NCI-H2029 (cell line): ENCODE results near the gene P3H4.

Experiments used
- DNase-seq: peaks from one replicate; lab custom pipeline; 2025; lab: John Stamatoyannopoulos, UW

P3H4 gene

DNA sequence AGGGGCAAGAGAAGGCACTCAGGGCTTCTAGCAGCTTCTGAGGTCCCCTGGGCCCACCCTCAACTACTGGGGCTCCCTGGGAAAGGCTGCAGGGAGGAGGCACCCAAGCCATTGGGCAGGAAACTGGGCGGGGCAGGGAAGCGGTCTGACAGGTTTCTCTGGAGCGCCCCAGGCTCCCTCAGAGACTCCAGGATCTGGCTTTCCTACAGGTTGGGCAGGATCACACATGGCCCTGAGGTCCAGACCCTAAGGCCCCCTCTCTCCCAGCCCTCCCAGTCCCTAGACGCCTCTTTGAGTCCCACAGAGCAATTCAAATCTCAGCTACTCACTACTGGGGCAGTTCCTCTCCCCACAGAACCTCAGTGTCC, 39.5 kb downstream of the P3H4 start:
- no peak for DNase-seq

DNA sequence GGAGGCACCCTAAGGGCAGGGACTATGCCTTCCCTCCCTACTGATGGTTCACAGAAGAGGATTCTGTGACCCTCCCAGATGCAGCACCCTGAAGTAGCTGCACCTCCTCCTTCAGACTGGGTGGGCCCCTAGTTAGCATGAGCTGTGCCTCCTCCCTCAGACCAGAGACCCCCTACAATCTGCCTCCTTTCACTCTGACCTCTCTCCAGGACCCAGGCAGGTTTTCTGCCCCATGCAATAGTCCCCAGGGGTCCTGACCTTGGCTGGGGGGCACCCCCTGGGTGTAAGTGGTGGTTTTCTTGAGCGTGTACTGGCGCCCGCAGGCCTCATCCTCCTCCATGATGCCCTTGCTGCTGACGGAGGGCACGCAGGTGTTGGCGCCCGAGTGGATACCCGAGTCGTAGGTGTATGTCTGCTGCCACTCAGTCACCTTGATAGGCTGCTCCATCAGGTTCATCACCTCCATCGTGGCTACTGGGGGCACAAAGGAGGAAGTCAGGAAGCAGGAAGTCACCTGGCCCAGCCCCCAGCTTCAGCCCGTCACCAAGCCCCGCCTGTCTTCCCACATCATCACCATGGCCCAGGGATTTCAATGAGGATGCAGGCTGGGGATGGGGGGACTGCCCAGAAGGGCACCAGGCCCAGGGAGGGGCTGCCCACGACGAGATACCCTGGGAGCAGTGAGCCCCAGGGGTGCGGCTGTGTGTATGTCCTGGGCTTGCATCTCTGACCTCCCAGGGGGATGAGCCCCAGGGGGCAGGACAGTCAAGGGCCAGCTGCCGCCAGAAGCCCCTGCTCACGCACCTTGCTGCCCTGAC, 40.2 kb downstream of the P3H4 start:
- DNase-seq: no peak

DNA sequence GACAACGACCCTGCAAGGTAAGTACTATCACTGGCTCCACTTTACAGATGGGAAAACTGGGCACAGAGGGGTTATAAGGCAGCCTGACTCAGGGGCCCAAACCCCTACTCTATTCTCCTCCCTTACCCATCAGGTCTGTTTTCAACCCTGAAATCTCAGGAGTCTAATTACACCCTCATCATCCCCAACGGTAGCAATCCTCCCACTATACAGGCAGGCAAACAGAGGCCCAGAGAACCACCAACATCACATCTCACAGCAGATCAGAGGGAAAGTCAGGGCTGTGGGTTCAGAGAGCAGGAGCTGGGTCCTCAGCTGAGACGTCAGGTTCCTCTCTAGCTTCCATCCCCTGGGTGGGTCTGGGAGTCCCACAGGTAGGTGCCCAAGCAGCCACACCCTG, 41.8 kb downstream of the P3H4 start:
- DNase-seq: no peak

DNA sequence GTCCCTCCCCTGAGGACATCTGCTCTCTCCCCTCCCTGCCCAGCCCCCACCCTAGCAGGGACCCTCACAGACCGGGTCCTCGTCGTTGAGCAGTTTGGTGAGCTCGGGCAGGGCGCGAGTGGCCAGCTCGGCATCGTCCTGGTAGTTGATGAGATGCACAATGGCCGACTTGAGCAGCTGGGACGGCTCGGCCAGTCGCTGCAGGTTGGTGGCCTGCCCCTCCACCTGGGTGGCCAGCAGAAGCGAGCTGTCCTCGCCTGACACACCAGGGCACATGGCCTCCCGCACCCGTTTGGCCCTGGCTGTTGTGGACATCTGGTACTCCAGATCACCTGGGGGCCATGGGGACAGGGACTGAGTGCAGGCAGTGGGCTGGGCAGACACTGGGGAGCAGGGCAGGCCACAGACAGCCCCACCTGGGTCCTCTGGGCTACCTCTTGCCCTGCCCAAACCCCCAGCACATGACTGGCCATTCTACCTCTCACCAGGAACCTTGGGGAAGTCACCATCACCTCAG, 42.3 kb downstream of the P3H4 start:
- DNase-seq: no peak

DNA sequence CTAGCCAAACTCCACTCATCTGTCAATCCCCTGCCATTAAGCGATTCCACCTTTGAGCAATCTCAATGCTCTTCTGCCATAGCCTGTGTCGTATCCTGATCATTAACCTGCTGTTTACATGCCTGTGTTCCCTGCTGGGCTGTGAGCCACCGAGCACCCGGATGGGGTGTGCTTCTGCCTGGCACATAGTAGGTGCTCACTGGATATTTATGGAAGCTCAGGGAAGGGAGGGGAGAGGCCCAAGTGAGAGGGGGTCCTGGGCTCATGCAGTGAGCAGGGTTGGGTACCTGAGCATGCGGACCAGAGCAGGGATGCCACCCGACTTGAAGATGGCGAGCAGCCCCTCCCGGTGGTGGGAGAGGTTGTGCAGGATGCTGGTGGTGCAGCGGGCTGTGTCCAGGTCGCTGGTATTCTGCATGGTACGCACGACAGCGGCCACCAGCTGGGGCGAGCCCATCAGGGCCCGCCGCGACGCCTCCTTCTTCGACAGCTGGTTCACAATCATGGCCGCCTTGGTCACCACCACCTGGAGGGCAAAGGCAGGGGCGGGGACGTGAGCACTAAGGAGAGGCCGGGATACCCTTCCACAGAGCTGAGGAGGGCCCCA, 43.0 kb downstream of the P3H4 start:
- no peak for DNase-seq

DNA sequence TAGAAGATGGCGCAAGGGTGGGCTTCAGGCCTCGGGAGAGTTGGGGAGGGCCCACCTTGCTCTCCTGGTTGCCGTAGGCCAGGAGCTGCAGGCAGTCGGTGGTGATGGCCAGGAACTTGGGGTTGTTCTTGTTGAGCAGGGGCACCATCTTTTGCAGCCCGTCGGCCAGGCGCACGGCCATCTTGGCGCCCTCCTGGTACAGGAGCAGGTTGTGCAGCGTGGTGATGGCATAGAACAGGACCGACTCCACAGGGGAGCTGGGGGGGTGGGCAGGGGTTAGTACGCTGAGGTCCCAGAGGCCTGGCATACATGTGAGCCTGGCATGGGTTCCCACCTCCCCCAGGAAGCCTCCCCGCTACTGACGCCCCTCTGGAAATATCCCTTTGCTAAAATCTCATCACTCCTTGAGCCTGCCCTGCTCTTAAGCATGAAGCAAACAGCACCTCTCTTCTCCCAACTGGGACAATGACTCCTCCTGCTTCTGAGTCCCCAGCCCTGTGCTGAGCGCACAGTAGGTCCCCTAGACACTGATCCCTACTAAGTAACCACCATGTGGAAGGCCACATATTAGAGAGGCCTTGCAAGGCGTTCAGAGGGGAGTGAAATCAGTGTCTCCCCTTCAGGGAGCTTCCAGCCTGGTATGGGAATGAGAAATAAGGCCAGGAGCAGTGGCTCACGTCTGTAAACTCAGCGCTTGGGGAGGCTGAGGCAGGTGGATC, 44.3 kb downstream of the P3H4 start:
- DNase-seq: no peak

DNA sequence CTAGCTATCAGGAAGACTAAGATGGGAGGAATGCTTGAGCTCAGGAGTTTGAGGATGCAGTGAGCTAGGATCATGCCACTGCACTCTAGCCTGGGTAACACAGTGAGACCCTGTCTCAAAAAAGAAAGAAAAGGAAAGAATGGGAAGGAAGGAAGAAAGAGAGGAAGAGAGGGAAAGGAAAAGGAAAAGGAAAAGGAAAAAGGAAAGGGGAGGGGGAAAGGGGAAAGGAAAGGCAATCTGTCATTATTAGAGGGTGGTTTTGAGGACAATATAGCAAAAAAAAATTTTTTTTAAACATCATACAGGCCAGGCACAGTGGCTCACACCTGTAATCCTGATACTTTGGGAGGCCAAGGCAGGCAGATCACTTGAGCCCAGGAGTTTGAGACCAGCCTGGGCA, 45.6 kb downstream of the P3H4 start:
- DNase-seq: no peak

DNA sequence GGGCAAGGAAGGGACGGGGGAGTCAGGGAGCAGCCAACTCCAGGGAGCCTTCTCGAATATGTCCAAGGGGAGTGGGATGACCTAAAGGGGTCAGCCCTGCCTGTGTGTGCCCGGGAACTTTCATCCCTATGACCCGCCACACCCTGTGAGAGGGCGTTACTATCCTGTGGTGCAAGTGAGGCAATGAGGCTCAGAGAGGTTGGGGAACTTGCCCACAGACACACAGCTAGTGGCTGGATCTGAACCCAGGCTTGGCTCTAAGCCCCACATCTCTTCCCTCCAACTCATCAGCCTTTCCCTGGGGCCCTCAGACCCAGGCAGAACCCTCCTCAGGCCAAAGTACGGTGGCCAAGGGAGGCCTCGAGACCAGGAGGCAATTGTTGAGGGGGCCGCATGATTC, 48.4 kb downstream of the P3H4 start:
- no peak for DNase-seq

DNA sequence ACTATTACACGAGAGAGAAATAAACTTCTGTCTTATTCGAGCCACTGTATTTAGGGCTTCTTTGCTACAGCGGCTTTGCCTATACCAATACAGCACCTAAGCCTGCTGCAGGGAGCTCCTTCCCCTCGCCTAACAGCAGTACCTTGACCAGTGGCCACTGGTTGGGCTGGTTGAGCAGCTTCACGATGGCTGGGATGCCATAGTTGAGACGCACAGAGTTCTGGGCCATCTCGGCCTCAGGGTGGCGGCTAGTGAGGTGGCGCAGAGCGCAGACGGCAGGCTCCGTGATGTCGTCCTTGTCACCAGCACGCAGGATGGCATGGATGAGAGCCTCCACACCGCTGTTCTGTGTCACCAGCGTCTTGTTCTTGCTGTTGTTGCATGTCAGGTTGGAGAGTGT, 48.9 kb downstream of the P3H4 start:
- DNase-seq: no peak

DNA sequence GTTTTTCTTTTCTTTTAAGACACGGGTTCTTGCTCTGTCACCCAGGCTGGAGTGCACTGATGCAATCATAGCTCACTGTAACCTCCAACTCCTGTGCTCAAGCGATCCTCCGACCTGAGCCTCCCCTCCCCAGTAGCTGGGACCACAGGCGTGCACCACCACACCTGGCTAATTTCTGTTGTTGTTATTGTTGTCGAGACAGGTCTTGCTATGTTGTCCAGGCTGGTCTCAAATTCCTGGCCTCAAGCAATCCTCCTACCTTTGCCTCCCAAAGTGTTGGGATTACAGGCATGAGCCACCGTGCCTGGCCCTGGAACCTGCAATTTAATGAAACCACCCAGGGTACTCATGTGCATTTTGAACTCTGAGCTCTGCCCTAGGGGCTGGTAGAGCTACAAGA, 49.4 kb downstream of the P3H4 start:
- DNase-seq: no peak

DNA sequence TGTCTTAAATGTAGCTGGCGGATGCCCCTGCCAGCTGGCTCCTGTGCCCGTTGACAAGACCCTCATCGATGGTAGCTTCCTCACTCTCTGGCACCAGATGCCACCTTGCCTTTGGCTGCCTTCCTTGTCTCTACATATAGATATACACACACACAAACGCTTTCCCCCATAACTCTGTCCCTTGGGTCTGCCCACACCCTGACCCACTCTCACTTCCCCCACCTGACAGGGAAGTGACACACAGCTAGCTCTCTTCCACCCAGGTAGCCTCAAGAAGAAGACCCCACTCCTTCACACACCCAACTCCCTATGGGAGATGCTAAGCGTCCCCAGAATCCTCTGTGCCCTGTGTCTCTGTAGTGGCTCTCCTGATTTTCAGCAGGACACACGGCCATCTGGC, 50.9 kb downstream of the P3H4 start:
- no peak for DNase-seq

DNA sequence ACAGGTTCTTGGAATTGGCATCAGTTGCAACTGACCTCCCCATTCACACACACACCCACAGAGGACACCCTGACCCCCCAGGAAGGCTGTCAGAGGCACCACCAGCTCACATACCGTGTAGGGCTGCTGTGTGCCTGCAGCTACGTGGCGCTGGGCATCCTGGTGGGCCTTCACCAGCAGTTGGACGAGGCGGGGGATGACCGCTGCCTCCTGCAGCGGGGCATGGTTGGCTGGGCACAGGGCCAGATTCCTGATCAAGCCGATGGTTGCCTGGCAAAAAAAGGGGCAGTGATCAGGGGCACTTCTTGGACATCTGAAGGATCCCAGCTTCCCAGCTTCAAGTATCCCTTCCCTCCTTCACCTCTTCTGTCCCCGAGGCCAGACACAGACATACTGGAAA, 53.1 kb downstream of the P3H4 start:
- DNase-seq: no peak

DNA sequence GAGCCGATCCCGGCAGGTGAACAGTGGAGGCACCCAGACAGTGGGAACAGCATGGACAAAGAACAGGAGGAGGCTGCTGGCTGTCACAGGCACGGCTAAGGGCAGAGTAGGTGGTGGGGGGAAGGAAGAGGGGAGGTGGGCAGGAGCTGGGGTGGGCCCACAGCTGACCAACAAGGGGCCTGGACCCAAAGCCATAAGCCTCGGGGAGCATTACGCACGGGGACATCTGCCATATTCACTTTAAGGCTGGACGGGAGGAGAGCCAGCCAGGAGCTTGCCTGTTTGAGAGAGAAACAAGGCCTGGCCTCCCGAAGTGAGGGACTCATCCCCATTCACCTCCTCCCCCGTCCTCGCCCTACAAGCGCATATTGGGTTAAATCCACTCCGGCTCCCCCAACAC, 57.7 kb downstream of the P3H4 start:
- DNase-seq: no peak
